ENCODE data around the gene CRTC1.

The CRTC1 gene

GRCh38 chr19:18668252-18668631, 15.2 kb upstream of the CRTC1 start:
- H3K27ac ChIP-seq (ENCODE audit: low read length), result no peak overlapping the region
- H2AFZ ChIP-seq (ENCODE audit: low read depth, low read length), result no peak overlapping the region
- DNase-seq, result no peak
- peaks cover 73% of the 10 kb centered on the region for H3K36me3 ChIP-seq (ENCODE audit: insufficient read depth, low read length)
- no peaks in the 10 kb centered on the region for H3K9me3 ChIP-seq (ENCODE audit: insufficient read depth, low read length, severe bottlenecking)
- no peak overlapping the region for H3K4me2 ChIP-seq (ENCODE audit: insufficient read depth, low read length)
- no peak for TF ChIP-seq CTCF (IDR thresholded peaks at IDR 0.05; ENCODE audit: borderline replicate concordance, extremely low read depth, low read length, poor library complexity, severe bottlenecking)
- TF ChIP-seq EZH2 (IDR thresholded peaks at IDR 0.05; ENCODE audit: borderline replicate concordance, low read depth, low read length, severe bottlenecking), result no peak
- peaks cover 7% of the 10 kb centered on the region for H3K79me2 ChIP-seq (ENCODE audit: insufficient read depth, low read length)
- H4K20me1 ChIP-seq (ENCODE audit: insufficient read depth, low read length), result peaks cover 22% of the 10 kb centered on the region
- H3K4me1 ChIP-seq (ENCODE audit: insufficient read depth, low read length), result no peaks in the 10 kb centered on the region
- H3K9ac ChIP-seq (ENCODE audit: low read depth, low read length), result no peak overlapping the region
- H3K27me3 ChIP-seq (ENCODE audit: insufficient read depth, low read length, poor library complexity), result no peaks in the 10 kb centered on the region
- H3K4me3 ChIP-seq (ENCODE audit: low read depth in 1 of 2, low read length in 2 of 2), result no peak overlapping the region
- no peak for ATAC-seq (ENCODE audit: insufficient read depth, low read depth)

- peaks cover 20% of the 10 kb centered on the region for H4K20me1 ChIP-seq (ENCODE audit: insufficient read depth, low read length)
- ATAC-seq (ENCODE audit: insufficient read depth, low read depth), result no peak
These were observed 14.5 kb upstream of the CRTC1 start for GRCh38 chr19:18668744-18669523.

GRCh38 chr19:18669524-18669817, 14.0 kb upstream of the CRTC1 start:
- Histone ChIP-seq H3K9ac (ENCODE audit: low read depth, low read length) (no peak overlapping the region), H3K4me1 (ENCODE audit: insufficient read depth, low read length) (no peaks in the 10 kb centered on the region), H3K27ac (ENCODE audit: low read length) (no peak overlapping the region), H3K27me3 (ENCODE audit: insufficient read depth, low read length, poor library complexity) (no peaks in the 10 kb centered on the region), H3K9me3 (ENCODE audit: insufficient read depth, low read length, severe bottlenecking) (no peaks in the 10 kb centered on the region), H3K4me2 (ENCODE audit: insufficient read depth, low read length) (no peak overlapping the region), H3K36me3 (ENCODE audit: insufficient read depth, low read length) (peaks cover 68% of the 10 kb centered on the region), H3K79me2 (ENCODE audit: insufficient read depth, low read length) (no peaks in the 10 kb centered on the region), H2AFZ (ENCODE audit: low read depth, low read length) (no peak overlapping the region), H4K20me1 (ENCODE audit: insufficient read depth, low read length) (peaks cover 20% of the 10 kb centered on the region), H3K4me3 (ENCODE audit: low read depth in 1 of 2, low read length in 2 of 2) (no peak overlapping the region)
- ATAC-seq (ENCODE audit: insufficient read depth, low read depth) (no peak), DNase-seq (no peak)
- TF ChIP-seq CTCF (IDR thresholded peaks at IDR 0.05; ENCODE audit: borderline replicate concordance, extremely low read depth, low read length, poor library complexity, severe bottlenecking) (no peak), EZH2 (IDR thresholded peaks at IDR 0.05; ENCODE audit: borderline replicate concordance, low read depth, low read length, severe bottlenecking) (no peak)

More at GRCh38 chr19:18668744-18669523, 14.5 kb upstream of the CRTC1 start:
- DNase-seq, result no peak
- no peak overlapping the region for H3K4me3 ChIP-seq (ENCODE audit: low read depth in 1 of 2, low read length in 2 of 2)
- H2AFZ ChIP-seq (ENCODE audit: low read depth, low read length), result no peak overlapping the region
- no peaks in the 10 kb centered on the region for H3K9me3 ChIP-seq (ENCODE audit: insufficient read depth, low read length, severe bottlenecking)
- TF ChIP-seq EZH2 (IDR thresholded peaks at IDR 0.05; ENCODE audit: borderline replicate concordance, low read depth, low read length, severe bottlenecking) (no peak), CTCF (IDR thresholded peaks at IDR 0.05; ENCODE audit: borderline replicate concordance, extremely low read depth, low read length, poor library complexity, severe bottlenecking) (no peak)
- 0 out of 2 replicates have a peak, but pooled peaks cover 3% of the 10 kb centered on the region for H3K79me2 ChIP-seq (ENCODE audit: insufficient read depth, low read length)
- no peak overlapping the region for H3K4me2 ChIP-seq (ENCODE audit: insufficient read depth, low read length)
- no peak overlapping the region for H3K9ac ChIP-seq (ENCODE audit: low read depth, low read length)
- H3K4me1 ChIP-seq (ENCODE audit: insufficient read depth, low read length), result no peaks in the 10 kb centered on the region
- H3K36me3 ChIP-seq (ENCODE audit: insufficient read depth, low read length), result peaks cover 72% of the 10 kb centered on the region
- H3K27ac ChIP-seq (ENCODE audit: low read length), result no peak overlapping the region
- no peaks in the 10 kb centered on the region for H3K27me3 ChIP-seq (ENCODE audit: insufficient read depth, low read length, poor library complexity)
